Fibroblast of skin of abdomen (primary cell): ENCODE data around the gene MLLT6.

Experiments
- DNase-seq: peaks from one replicate; pipeline ENCODE4 v3.0.0-alpha.2; 2013

Gene MLLT6

GRCh38 chr17:38777641-38778250 lies 72.7 kb downstream of the MLLT6 start:
- DNase-seq, result no peak
